GM21528 (cell line): ENCODE data around the gene GNB5.

Experiments used
- ATAC-seq: cut with Tn5 transposase; IDR thresholded peaks from one replicate; pipeline ENCODE4 v1.9.1; 2021; ENCODE audit warnings: mild to moderate bottlenecking, moderate library complexity; ENCODE audit not compliant: unreplicated experiment, low FRiP score

GNB5 gene

DNA sequence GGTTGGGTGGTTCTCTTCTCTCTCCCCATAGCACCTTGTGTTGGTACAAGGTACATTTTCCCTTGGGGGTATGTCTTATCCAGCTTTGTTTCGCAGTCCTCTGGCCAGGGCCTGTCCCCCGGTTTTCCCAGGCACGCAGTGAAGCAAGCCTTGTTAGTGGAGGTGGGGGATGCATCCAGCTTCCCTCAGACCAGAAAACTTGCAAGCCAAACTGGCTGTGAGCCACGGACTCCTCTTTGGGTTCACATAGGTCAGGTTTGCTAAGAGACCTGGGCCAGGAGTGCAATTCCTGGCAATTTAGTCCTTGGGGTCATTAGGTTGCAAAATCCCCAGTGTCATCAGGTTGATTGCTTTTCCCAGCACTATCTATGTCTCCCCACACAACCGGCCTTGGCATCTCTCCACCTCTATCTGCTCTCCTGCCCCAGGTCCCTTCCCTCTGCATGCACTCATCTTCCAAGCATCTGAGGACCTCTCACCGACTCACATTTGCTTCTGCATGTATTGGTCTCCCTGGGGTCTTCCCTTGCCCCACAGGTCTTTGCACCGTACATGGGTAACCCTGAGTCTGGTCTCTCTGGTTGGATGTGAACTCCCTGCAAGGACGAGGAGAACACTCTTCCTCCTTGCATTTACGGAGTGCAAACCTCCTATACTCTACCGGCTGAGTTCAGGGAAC is 112.9 kb downstream of the GNB5 start:
- no peak for ATAC-seq

DNA sequence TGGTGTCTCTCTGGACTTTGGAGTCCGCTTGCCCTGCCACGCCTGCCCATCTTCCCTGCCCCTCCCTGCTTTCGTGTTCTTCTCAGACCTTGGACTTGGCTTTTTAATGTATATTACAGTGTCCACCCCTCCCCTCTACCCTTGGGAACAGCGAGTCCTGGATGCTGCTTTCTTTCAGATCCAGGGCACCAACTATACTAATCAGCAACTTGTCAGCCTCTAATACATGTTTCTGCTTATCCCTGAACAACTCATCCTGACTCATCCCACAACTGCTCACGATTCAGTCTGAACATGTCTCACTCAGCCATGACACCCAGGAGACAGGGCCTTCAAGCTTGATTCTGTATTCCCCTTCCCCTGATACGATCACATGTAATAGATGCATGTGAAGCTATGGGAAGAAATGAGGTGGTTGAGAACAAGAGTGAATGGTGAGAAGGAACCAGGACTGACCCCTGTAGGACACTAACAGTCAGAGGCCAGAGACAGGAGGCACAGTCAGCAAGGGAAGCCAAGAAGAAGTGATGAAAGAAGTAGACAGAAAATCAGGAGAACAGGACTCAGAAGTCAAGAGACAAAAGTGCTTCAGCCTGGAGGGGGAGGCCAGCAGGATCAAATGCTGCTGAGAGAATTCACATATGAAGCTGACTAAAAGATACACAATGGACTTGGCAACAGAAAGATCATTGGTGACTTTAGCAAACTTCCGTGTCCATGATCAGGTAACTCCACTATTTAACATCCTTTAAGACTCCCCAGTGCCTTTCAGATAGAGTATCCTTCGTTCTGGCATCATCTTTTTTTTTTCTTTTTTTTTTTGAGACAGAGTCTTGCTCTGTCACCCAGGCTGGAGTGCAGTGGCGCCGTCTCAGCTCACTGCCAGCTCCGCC is 114.1 kb downstream of the GNB5 start:
- ATAC-seq = no peak

DNA sequence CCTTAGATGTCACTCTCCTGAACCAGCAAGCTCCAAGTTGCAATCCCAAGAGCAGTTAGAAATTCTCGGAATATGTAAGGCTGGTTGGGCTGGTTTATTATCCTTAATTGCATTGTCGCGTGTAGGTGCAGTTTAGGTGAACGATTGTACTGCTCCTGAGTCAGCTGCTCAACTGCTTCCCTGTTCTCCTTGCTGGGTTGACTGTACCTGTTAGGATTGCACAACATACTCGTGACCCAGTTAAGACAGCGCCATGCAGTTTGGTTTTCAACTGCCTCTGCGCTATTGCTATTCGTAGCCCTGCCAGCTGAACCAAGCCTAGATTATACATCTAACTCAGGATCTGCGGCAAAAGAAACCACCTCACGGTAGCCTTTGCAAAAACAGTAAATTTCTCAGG is 119.6 kb downstream of the GNB5 start:
- ATAC-seq = no peak

- no peak for ATAC-seq
Measured at GRCh38 chr15:52069559-52069958, 121.6 kb downstream of the GNB5 start.

GRCh38 chr15:52068004-52068615 is 123.1 kb downstream of the GNB5 start:
- no peak for ATAC-seq

- ATAC-seq = no peak
Measured at GRCh38 chr15:52067545-52067926, 123.7 kb downstream of the GNB5 start.

- ATAC-seq = no peak
Measured at GRCh38 chr15:52066842-52067544, 124.2 kb downstream of the GNB5 start.
